Kidney epithelial cell (primary cell): ENCODE measurements around the gene SAFB. TPM values are rescaled to one million over a fixed set of nuclear protein-coding genes. Genes with fewer than 3 reads are reported as not detected.

Experiments used
- DNase-seq: peaks from one replicate; pipeline ENCODE4 v3.0.0-alpha.2; 2010; ENCODE audit warnings: low read depth
- H3K27me3 ChIP-seq: 2 replicates; pipeline ENCODE4 v1.6.0; 2011; ENCODE audit warnings: low read length; ENCODE audit not compliant: control insufficient read depth, insufficient read depth
- H3K36me3 ChIP-seq: 2 replicates; pipeline ENCODE4 v1.5.1; 2011; ENCODE audit warnings: low read length; ENCODE audit not compliant: control insufficient read depth, insufficient read depth
- H3K4me3 ChIP-seq: 2 replicates; pipeline ENCODE4 v1.5.1; 2011; ENCODE audit warnings: low read depth, mild to moderate bottlenecking, control low read depth, low read length
- CTCF ChIP-seq: IDR thresholded peaks from 2 replicates; pipeline ENCODE4 v1.5.1; 2011; ENCODE audit warnings: mild to moderate bottlenecking, moderate library complexity, low read length, control low read depth, inconsistent platforms; ENCODE audit not compliant: insufficient read depth, poor library complexity, severe bottlenecking
- total RNA-seq: library from RNA; depleted of rRNA; stranded (reverse); fragments of >200 nt; gene quantifications from 2 replicates; pipeline ENCODE4 v1.2.3, GENCODE V29; 2015

The SAFB gene
- total RNA-seq, 1 donor from 2014 or later: 45.7 TPM

GRCh38 chr19:5642204-5642603, 19.3 kb downstream of the SAFB start:
- H3K27me3 ChIP-seq: no peaks in the 10 kb centered on the region
- no peak for DNase-seq
- H3K36me3 ChIP-seq: peaks cover 3% of the 10 kb centered on the region
- no peak overlapping the region for H3K4me3 ChIP-seq
- no peak for TF ChIP-seq CTCF

GRCh38 chr19:5643060-5643459, 20.2 kb downstream of the SAFB start:
- H3K4me3 ChIP-seq: no peak overlapping the region
- DNase-seq: no peak
- no peaks in the 10 kb centered on the region for H3K27me3 ChIP-seq
- no peak for TF ChIP-seq CTCF
- peaks cover 3% of the 10 kb centered on the region for H3K36me3 ChIP-seq

GRCh38 chr19:5644037-5644436, 21.2 kb downstream of the SAFB start:
- no peak for TF ChIP-seq CTCF
- H3K36me3 ChIP-seq: peaks cover 3% of the 10 kb centered on the region
- no peak for DNase-seq
- no peak overlapping the region for H3K4me3 ChIP-seq
- no peaks in the 10 kb centered on the region for H3K27me3 ChIP-seq

DNA sequence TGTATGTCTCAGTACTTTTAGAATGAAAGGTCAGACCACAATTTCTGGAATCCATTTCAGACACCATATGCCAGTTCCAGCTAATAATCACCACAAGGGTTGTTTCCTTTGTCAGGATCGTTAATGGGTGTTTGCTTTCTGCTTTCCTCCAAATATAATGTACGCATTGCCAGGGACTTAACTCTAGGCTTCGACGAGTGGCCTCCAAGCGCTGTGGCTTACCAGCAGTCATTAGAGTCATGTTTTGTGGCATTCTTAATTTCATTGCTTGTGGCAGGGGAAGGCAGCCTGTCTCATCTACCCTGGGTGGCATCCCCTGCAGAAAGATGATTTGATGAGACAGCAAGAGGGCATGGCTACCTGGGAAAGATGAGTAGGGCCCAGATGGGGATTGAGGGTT, 22.5 kb downstream of the SAFB start:
- no peak overlapping the region for H3K4me3 ChIP-seq
- H3K36me3 ChIP-seq: peaks cover 3% of the 10 kb centered on the region
- no peak for DNase-seq
- no peaks in the 10 kb centered on the region for H3K27me3 ChIP-seq
- TF ChIP-seq CTCF: no peak

DNA sequence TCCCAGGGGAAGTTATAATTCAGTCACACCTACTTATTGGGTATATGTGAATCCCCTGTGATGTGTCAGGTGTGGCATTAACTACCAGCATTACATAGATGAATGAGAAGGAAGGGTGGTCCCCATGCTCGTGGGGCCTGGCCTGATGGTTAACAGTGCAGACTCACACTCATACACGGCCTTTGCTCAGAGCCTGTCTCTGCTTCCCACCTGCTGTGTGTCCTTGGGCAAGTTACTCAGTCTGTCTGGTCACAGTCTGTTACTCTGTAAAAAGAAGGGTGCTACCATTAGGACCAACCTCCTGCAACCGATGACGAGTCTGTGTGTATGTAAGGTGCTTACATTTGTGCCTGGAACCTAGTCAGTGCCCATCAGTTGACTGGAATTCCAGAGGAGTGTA, 23.8 kb downstream of the SAFB start:
- no peak overlapping the region for H3K4me3 ChIP-seq
- peaks cover 3% of the 10 kb centered on the region for H3K36me3 ChIP-seq
- DNase-seq: no peak
- no peak for TF ChIP-seq CTCF
- no peaks in the 10 kb centered on the region for H3K27me3 ChIP-seq

DNA sequence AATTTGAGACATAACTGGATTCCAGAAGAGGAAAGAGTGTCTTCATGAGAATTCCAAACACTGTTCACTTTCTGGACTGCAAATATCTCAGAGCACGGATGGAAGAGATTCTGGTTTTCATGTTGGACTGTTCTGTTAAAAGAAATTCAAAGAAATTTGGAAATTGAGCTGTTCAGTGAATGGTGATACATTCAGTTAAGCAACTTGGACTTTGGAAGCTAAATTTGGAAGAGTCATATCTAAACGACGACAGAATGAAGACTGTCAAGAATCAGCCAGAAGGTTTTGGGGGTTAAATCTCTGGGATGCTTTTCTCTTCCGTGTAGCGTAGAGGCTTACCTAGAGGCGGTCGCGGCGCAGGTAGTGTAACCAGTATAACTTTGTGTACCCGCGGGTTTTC, 25.6 kb downstream of the SAFB start:
- peaks cover 3% of the 10 kb centered on the region for H3K36me3 ChIP-seq
- DNase-seq: no peak
- no peak overlapping the region for H3K4me3 ChIP-seq
- H3K27me3 ChIP-seq: no peaks in the 10 kb centered on the region
- no peak for TF ChIP-seq CTCF
